OCI-LY1 (cell line): ENCODE data around the gene SMIM14.

Source experiments
- CTCF ChIP-seq: fragments of 200-600 bp; sonication (generic), shearing (Covaris generic); IDR thresholded peaks from 2 replicates; pipeline ENCODE4 v1.5.1; 2017; ENCODE audit warnings: mild to moderate bottlenecking, antibody characterized with exemption, low read length, moderate library complexity, mixed read lengths
- EZH2 ChIP-seq: fragments of 200-600 bp; sonication (generic), shearing (Covaris generic); IDR thresholded peaks from 2 replicates; pipeline ENCODE4 v1.8.0; 2017; ENCODE audit warnings: borderline replicate concordance, mixed run types, mild to moderate bottlenecking, antibody characterized with exemption, low read length, moderate library complexity, mixed read lengths

GRCh38 chr4:39559626-39560025 lies 79.0 kb downstream of the SMIM14 start:
- TF ChIP-seq CTCF (no peak), EZH2 (no peak)
